ENCODE measurements around the gene ITGA6. TPM values are rescaled to one million over a fixed set of nuclear protein-coding genes. Genes with fewer than 3 reads are reported as not detected.

The ITGA6 gene
- total and polyA plus RNA-seq, 4 donors, result 13.2 to 105 (median 51.9) TPM

GRCh38 chr2:172513524-172513900 lies 86.1 kb downstream of the ITGA6 start:
- DNase-seq (no peak), ATAC-seq (ENCODE audit: insufficient read depth, low FRiP score) (no peak)
- whole genome bisulfite sequencing, 2 donors, result 85 to 91% methylated on average over 6 of the region's 6 CpGs
- Histone ChIP-seq H3K4me3 (no peak overlapping the region), H3K27ac (ENCODE audit: low read depth in 1 of 2, low read length in 1 of 2) (no peak overlapping the region), H3K4me1 (ENCODE audit: control insufficient read depth in 5 of 5, insufficient read depth in 5 of 5, low read length in 5 of 5) (no peaks in the 10 kb centered on the region), H3K9ac (ENCODE audit: insufficient read depth in 1 of 2, low read length in 2 of 2) (no peak overlapping the region), H3K27me3 (ENCODE audit: control insufficient read depth in 3 of 3, insufficient read depth in 3 of 3, low read length in 2 of 3) (no peaks in the 10 kb centered on the region), H3K9me3 (ENCODE audit: control insufficient read depth in 4 of 4, insufficient read depth in 3 of 4, low read length in 3 of 4) (peaks cover 0 to 12% (median 8%) of the 10 kb centered on the region in 4 donors), H3K36me3 (ENCODE audit: control insufficient read depth in 4 of 4, insufficient read depth in 4 of 4, low read length in 4 of 4) (no peaks in the 10 kb centered on the region)
- TF ChIP-seq, protein P1, sequence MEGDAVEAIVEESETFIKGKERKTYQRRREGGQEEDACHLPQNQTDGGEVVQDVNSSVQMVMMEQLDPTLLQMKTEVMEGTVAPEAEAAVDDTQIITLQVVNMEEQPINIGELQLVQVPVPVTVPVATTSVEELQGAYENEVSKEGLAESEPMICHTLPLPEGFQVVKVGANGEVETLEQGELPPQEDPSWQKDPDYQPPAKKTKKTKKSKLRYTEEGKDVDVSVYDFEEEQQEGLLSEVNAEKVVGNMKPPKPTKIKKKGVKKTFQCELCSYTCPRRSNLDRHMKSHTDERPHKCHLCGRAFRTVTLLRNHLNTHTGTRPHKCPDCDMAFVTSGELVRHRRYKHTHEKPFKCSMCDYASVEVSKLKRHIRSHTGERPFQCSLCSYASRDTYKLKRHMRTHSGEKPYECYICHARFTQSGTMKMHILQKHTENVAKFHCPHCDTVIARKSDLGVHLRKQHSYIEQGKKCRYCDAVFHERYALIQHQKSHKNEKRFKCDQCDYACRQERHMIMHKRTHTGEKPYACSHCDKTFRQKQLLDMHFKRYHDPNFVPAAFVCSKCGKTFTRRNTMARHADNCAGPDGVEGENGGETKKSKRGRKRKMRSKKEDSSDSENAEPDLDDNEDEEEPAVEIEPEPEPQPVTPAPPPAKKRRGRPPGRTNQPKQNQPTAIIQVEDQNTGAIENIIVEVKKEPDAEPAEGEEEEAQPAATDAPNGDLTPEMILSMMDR (IDR thresholded peaks at IDR 0.05; ENCODE audit: control extremely low read depth, extremely low read depth), result no peak

DNA sequence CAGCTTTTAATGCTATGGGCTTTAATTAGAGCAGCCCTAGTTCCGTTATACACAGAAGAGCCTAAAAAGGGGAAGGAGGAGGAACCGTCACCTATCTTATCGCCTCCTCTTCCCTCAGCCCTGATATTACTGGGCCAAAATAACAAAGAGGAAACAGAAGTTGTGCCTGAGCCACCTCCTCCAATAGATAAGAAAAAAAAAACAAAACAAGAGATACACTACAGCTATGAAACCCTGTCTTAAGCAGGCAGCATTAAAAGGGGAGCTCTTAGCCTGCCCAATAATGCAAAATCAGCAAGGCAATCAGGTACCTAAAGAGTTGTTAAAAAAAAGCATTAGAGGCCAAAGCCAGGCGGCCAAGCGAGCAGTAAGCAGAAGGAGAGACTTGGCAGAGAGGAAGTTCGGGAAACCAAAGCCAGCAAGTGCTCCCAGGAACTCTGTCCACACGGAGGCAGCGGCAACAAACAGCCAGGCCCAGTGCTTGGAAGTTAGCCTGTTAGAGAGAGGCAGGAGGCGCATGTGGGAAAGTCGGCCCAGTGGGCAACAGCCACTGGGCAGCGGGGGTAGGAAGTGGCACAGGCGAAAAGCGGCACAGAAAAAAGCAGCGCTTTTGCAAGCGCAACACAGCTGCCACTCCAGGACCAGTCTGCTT lies 86.7 kb downstream of the ITGA6 start:
- DNase-seq, result no peak
- Histone ChIP-seq H3K4me1 (ENCODE audit: control insufficient read depth in 5 of 5, insufficient read depth in 5 of 5, low read length in 5 of 5) (no peaks in the 10 kb centered on the region), H3K9me3 (ENCODE audit: control insufficient read depth in 4 of 4, insufficient read depth in 3 of 4, low read length in 3 of 4) (peaks cover 0 to 12% (median 8%) of the 10 kb centered on the region in 4 donors), H3K36me3 (ENCODE audit: control insufficient read depth in 4 of 4, insufficient read depth in 4 of 4, low read length in 4 of 4) (no peaks in the 10 kb centered on the region), H3K27me3 (ENCODE audit: control insufficient read depth in 3 of 3, insufficient read depth in 3 of 3, low read length in 2 of 3) (no peaks in the 10 kb centered on the region), H3K9ac (ENCODE audit: insufficient read depth in 1 of 2, low read length in 2 of 2) (no peak overlapping the region), H3K4me3 (no peak overlapping the region), H3K27ac (ENCODE audit: low read depth in 1 of 2, low read length in 1 of 2) (no peak overlapping the region)
- ATAC-seq (ENCODE audit: insufficient read depth, low FRiP score), result no peak
- 38 to 86% methylated on average over 15 of the region's 15 CpGs for WGBS, 2 donors
- TF ChIP-seq, protein P1 (IDR thresholded peaks at IDR 0.05; ENCODE audit: control extremely low read depth, extremely low read depth), result no peak

DNA sequence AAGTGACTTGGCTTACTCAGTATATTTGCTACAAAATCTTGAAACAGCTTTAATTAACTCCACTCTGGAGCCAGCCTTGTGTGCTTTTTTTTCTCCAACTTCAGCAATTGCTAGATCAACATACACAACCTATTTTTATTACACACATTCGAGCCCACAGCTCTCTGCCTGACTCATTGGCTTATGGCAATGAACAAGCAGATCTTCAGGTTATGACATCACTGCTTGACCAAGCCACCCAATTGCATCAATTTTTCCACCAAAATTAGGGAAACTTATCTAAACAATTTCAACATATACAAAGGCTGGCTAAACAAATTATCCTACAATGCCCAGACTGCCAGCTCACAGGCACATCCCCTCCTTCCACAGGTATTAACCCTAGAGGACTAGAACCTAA lies 88.9 kb downstream of the ITGA6 start:
- Histone ChIP-seq H3K9me3 (ENCODE audit: control insufficient read depth in 4 of 4, insufficient read depth in 3 of 4, low read length in 3 of 4) (peaks cover 0 to 16% (median 8%) of the 10 kb centered on the region in 4 donors), H3K27ac (ENCODE audit: low read depth in 1 of 2, low read length in 1 of 2) (no peak overlapping the region), H3K4me1 (ENCODE audit: control insufficient read depth in 5 of 5, insufficient read depth in 5 of 5, low read length in 5 of 5) (no peaks in the 10 kb centered on the region), H3K9ac (ENCODE audit: insufficient read depth in 1 of 2, low read length in 2 of 2) (no peak overlapping the region), H3K4me3 (no peak overlapping the region), H3K36me3 (ENCODE audit: control insufficient read depth in 4 of 4, insufficient read depth in 4 of 4, low read length in 4 of 4) (no peaks in the 10 kb centered on the region), H3K27me3 (ENCODE audit: control insufficient read depth in 3 of 3, insufficient read depth in 3 of 3, low read length in 2 of 3) (no peaks in the 10 kb centered on the region)
- ATAC-seq (ENCODE audit: insufficient read depth, low FRiP score) (no peak), DNase-seq (no peak)
- 21 to 58% methylated on average over 1 of the region's 1 CpG for WGBS, 2 donors
- TF ChIP-seq, protein P1 (IDR thresholded peaks at IDR 0.05; ENCODE audit: control extremely low read depth, extremely low read depth), result no peak

GRCh38 chr2:172518995-172519394 lies 91.6 kb downstream of the ITGA6 start:
- DNase-seq, result no peak
- Histone ChIP-seq H3K27ac (ENCODE audit: low read depth in 1 of 2, low read length in 1 of 2) (no peak overlapping the region), H3K27me3 (ENCODE audit: control insufficient read depth in 3 of 3, insufficient read depth in 3 of 3, low read length in 2 of 3) (no peaks in the 10 kb centered on the region), H3K4me1 (ENCODE audit: control insufficient read depth in 5 of 5, insufficient read depth in 5 of 5, low read length in 5 of 5) (no peaks in the 10 kb centered on the region), H3K9me3 (ENCODE audit: control insufficient read depth in 4 of 4, insufficient read depth in 3 of 4, low read length in 3 of 4) (peaks cover 0 to 4% (median under 1%) of the 10 kb centered on the region in 4 donors), H3K4me3 (no peak overlapping the region), H3K9ac (ENCODE audit: insufficient read depth in 1 of 2, low read length in 2 of 2) (no peak overlapping the region), H3K36me3 (ENCODE audit: control insufficient read depth in 4 of 4, insufficient read depth in 4 of 4, low read length in 4 of 4) (no peaks in the 10 kb centered on the region)
- TF ChIP-seq, protein P1 (IDR thresholded peaks at IDR 0.05; ENCODE audit: control extremely low read depth, extremely low read depth), result no peak
- no peak for ATAC-seq (ENCODE audit: insufficient read depth, low FRiP score)
